K562 (cell line): ENCODE data around the gene ABHD12. TPM values are rescaled to one million over a fixed set of nuclear protein-coding genes. Genes with fewer than 3 reads are reported as not detected.

ENCODE experiments used
- ATAC-seq: fragments of 200-7000 bp; cut with Tn5 transposase; 3 replicates; pipeline ENCODE4 v1.9.1; 2020; ENCODE audit warnings: moderate library complexity
- BruUV-seq: library from RNA; stranded (reverse); fragments of 400-500 nt; replicated peaks from 2 replicates; lab custom pipeline; 2021; lab: Mats Ljungman, UMichigan
- CTCF ChIA-PET: fragments of 300-600 bp; formaldehyde crosslinking; extraction: SDS; loops from one replicate; lab custom pipeline; 2021; ENCODE audit warnings: low intra/inter-chr PET ratio; lab: Yijun Ruan, JAX
- POLR2A ChIA-PET: fragments of 300-600, 350-650 bp; sonication (Branson Sonifier 250); formaldehyde crosslinking; extraction: SDS; loops from one replicate; lab custom pipeline; 2021; ENCODE audit warnings: antibody characterized with exemption, inconsistent platforms; lab: Yijun Ruan, JAX
- DNase-seq, 4 experiments: peaks; one replicate each; pipeline versions ENCODE4 v3.0.0 to v3.0.0-alpha.2; 2011 to 2018; ENCODE audit warnings: low spot score in 3 of 4, mixed read lengths in 3 of 4; ENCODE audit errors: extremely low read depth in 1 of 4
- FAIRE-seq: peaks from 2 replicates; lab custom pipeline; 2011; peaks lifted over from hg19 to GRCh38; lab: Jason Lieb, UNC
- H2AFZ ChIP-seq: 2 replicates; pipeline ENCODE4 v1.6.0; 2011; ENCODE audit warnings: low read depth, low read length, control low read depth, inconsistent platforms
- H3K27ac ChIP-seq: fragments of 200-600 bp; 3 replicates; pipeline ENCODE4 v1.8.0; 2011; ENCODE audit warnings: low read depth, mild to moderate bottlenecking, control low read depth, inconsistent platforms, low read length, moderate library complexity, mixed read lengths; ENCODE audit errors: extremely low read depth
- H3K27me3 ChIP-seq, 2 experiments: fragments of 300-600 bp in 1 of 2; 2 replicates in 1 of 2; 3 replicates in 1 of 2; pipeline versions ENCODE4 v1.6.0 to v1.8.0; 2011; ENCODE audit warnings: inconsistent platforms in 2 of 2, low read length in 2 of 2, mild to moderate bottlenecking in 1 of 2, mixed read lengths in 1 of 2, moderate library complexity in 1 of 2; ENCODE audit not compliant: control insufficient read depth in 2 of 2, insufficient read depth in 2 of 2
- H3K36me3 ChIP-seq: fragments of 300-600 bp; 3 replicates; pipeline ENCODE4 v1.8.0; 2011; ENCODE audit warnings: mild to moderate bottlenecking, low read length, inconsistent platforms; ENCODE audit not compliant: control insufficient read depth, insufficient read depth
- H3K4me1 ChIP-seq, 2 experiments: fragments of 200-600 bp in 1 of 2; replicated peaks in 1 of 2; 2 replicates in 1 of 2; 3 replicates in 1 of 2; pipeline versions ENCODE4 v1.5.1 to v1.8.0; 2011; ENCODE audit warnings: inconsistent platforms in 2 of 2, low read length in 2 of 2, mild to moderate bottlenecking in 1 of 2, mixed read lengths in 1 of 2, moderate library complexity in 1 of 2; ENCODE audit not compliant: control insufficient read depth in 2 of 2, insufficient read depth in 2 of 2
- H3K4me2 ChIP-seq: 2 replicates; pipeline ENCODE4 v1.6.1; 2011; ENCODE audit warnings: low read length, control low read depth, inconsistent platforms, mixed read lengths; ENCODE audit not compliant: insufficient read depth
- H3K4me3 ChIP-seq: fragments of 200-600 bp; sonication (generic), shearing (Covaris generic); 2 replicates; pipeline ENCODE4 v1.5.1; 2016; ENCODE audit warnings: control low read depth, inconsistent platforms
- H3K79me2 ChIP-seq: fragments of 200-600 bp; 3 replicates; pipeline ENCODE4 v1.8.0; 2011; ENCODE audit warnings: low read length, inconsistent platforms; ENCODE audit not compliant: control insufficient read depth, insufficient read depth
- H3K9ac ChIP-seq, 2 experiments: 2 replicates each; pipeline versions ENCODE4 v1.6.0 to v1.6.1; 2011; ENCODE audit warnings: low read depth in 2 of 2, low read length in 2 of 2, control low read depth in 1 of 2, inconsistent platforms in 1 of 2, mild to moderate bottlenecking in 1 of 2, mixed read lengths in 1 of 2; ENCODE audit not compliant: insufficient read depth in 1 of 2
- H3K9me1 ChIP-seq: one replicate; pipeline ENCODE4 v1.6.0; 2011; ENCODE audit warnings: inconsistent platforms, mild to moderate bottlenecking, low read length, moderate library complexity; ENCODE audit not compliant: control insufficient read depth, insufficient read depth
- H3K9me3 ChIP-seq: replicated peaks from 2 replicates; pipeline ENCODE4 v1.5.1; 2011; ENCODE audit warnings: low read depth, low read length, inconsistent platforms; ENCODE audit not compliant: control insufficient read depth, insufficient read depth
- H4K20me1 ChIP-seq: replicated peaks from 2 replicates; pipeline ENCODE4 v1.6.1; 2011; ENCODE audit warnings: low read length, inconsistent platforms, mixed read lengths; ENCODE audit not compliant: control insufficient read depth, insufficient read depth
- CBX5 ChIP-seq: IDR thresholded peaks from 2 replicates; pipeline ENCODE4 v1.6.1; 2014; ENCODE audit warnings: low read depth, borderline replicate concordance
- FOXK1 ChIP-seq: sonication (generic); formaldehyde crosslinking; IDR thresholded peaks from 2 replicates; pipeline ENCODE4 v1.8.0; 2022; ENCODE audit warnings: missing genetic modification reagents, mild to moderate bottlenecking, borderline replicate concordance
- KDM4B ChIP-seq, 2 experiments: fragments of 450-650 bp in 1 of 2; sonication (generic) in 1 of 2; IDR thresholded peaks; 2 replicates each; pipeline ENCODE4 v1.6.1; 2016 to 2017; ENCODE audit warnings: borderline replicate concordance in 2 of 2, antibody characterized with exemption in 1 of 2, low read depth in 1 of 2, mild to moderate bottlenecking in 1 of 2
- MAFF ChIP-seq: IDR thresholded peaks from 2 replicates; pipeline ENCODE4 v1.6.1; 2012; ENCODE audit warnings: low read length, improper control_type of control experiment
- MAFG ChIP-seq: fragments of 450-650 bp; conservative IDR thresholded peaks from 2 replicates; pipeline ENCODE4 v1.6.1; 2016; ENCODE audit warnings: missing genetic modification characterization, missing compliant biosample characterization
- NR2C1 ChIP-seq, 2 experiments: fragments of 450-650 bp; IDR thresholded peaks; 2 replicates each; pipeline ENCODE4 v1.6.1; 2017; ENCODE audit warnings: mild to moderate bottlenecking in 2 of 2, antibody characterized with exemption in 1 of 2, inconsistent platforms in 1 of 2, missing compliant biosample characterization in 1 of 2, missing genetic modification characterization in 1 of 2
- NRF1 ChIP-seq, 2 experiments: fragments of 450-650 bp; IDR thresholded peaks in 1 of 2; conservative IDR thresholded peaks in 1 of 2; 2 replicates each; pipeline ENCODE4 v1.6.1; 2014; ENCODE audit warnings: mild to moderate bottlenecking in 2 of 2
- PHB2 ChIP-seq: fragments of 450-650 bp; IDR thresholded peaks from 2 replicates; pipeline ENCODE4 v1.6.1; 2017; ENCODE audit warnings: low read depth
- RBM22 ChIP-seq: fragments of 200-400 bp; formaldehyde crosslinking; IDR thresholded peaks from 2 replicates; pipeline ENCODE4 v1.6.1; 2018; ENCODE audit warnings: low read length, low read depth; ENCODE audit not compliant: poor library complexity, severe bottlenecking
- RFX1 ChIP-seq: fragments of 450-650 bp; IDR thresholded peaks from 2 replicates; pipeline ENCODE4 v1.6.1; 2016; ENCODE audit warnings: mild to moderate bottlenecking, moderate library complexity
- SMARCA4 ChIP-seq: fragments of 450-650 bp; IDR thresholded peaks from 2 replicates; pipeline ENCODE4 v1.6.1; 2016
- ZNF324 ChIP-seq: fragments of 250-450 bp; sonication (Bioruptor Pico); IDR thresholded peaks from 2 replicates; pipeline ENCODE4 v1.4.0; 2020; ENCODE audit warnings: mild to moderate bottlenecking
- ZNF586 ChIP-seq: fragments of 450-650 bp; formaldehyde crosslinking; conservative IDR thresholded peaks from 2 replicates; pipeline ENCODE4 v1.4.0; 2020; ENCODE audit warnings: mild to moderate bottlenecking, moderate library complexity
- ZNF589 ChIP-seq: fragments of 200-800 bp; sonication (Bioruptor generic); IDR thresholded peaks from 2 replicates; pipeline ENCODE4 v1.6.1; 2016; ENCODE audit warnings: low read depth, missing genetic modification characterization, missing compliant biosample characterization
- WGBS: fragments of 100-300 bp; shearing (Covaris generic); methylation state at CpG from one replicate; pipeline ENCODE4 v1.1.6; 2016; ENCODE audit warnings: low coverage, mixed read lengths; ENCODE audit not compliant: insufficient coverage; ENCODE audit errors: missing lambda C conversion rate; 5-methylcytosine and 5-hydroxymethylcytosine counted together
- in situ Hi-C: fragments of 300-500 bp; cut with MboI; formaldehyde crosslinking; loops from 4 replicates; pipeline ENCODE4 v1.15.0; 2018; ENCODE audit warnings: inconsistent platforms, mixed read lengths
- intact Hi-C: fragments of 100-400 bp; cut with micrococcal nuclease; formaldehyde crosslinking; loops from 2 replicates; pipeline ENCODE4 v1.14.2; 2022
- polyA plus RNA-seq, 8 experiments: library from polyadenylated mRNA; depleted of rRNA in 4 of 8; stranded (reverse) in 5 of 8; unstranded in 3 of 8; fragments of >200 nt; fragmentation: Nextera tagmentation in 2 of 8; fragmentation: Illumina TruSeq in 1 of 8; extraction: Ambion mirVana in 2 of 8; extraction: Trizol in 1 of 8; gene quantifications; 2 replicates each; pipeline versions ENCODE4 v1.2.1 to v1.2.3, GENCODE V29; 2011 to 2014; ENCODE audit warnings: inconsistent platforms in 1 of 8, missing spikeins in 1 of 8
- total RNA-seq, 7 experiments: library from RNA; depleted of rRNA in 6 of 7; stranded (reverse); fragments of >200 nt in 6 of 7; fragmentation: Illumina TruSeq in 2 of 7; extraction: Trizol in 2 of 7; gene quantifications; 2 replicates each; pipeline versions ENCODE4 v1.2.1 to v1.2.3, GENCODE V29; 2011 to 2021; ENCODE audit warnings: low replicate concordance in 1 of 7
- TF ChIP-seq, protein P1 (sequence below): fragments of 450-650 bp; IDR thresholded peaks from 2 replicates; pipeline ENCODE4 v1.6.1; 2017; ENCODE audit warnings: antibody characterized with exemption
- TF ChIP-seq, protein P2 (sequence below): fragments of 250-450 bp; sonication (Bioruptor Pico); IDR thresholded peaks from 2 replicates; pipeline ENCODE4 v1.4.0; 2020; ENCODE audit warnings: mild to moderate bottlenecking, moderate library complexity, borderline replicate concordance

Gene ABHD12
- total and polyA plus RNA-seq, 9 of the 15 experiments (the other 6 are each of a cell fraction or from before 2014, with no cell fraction given): 0.65 to 15.6 (median 9.1) TPM

DNA sequence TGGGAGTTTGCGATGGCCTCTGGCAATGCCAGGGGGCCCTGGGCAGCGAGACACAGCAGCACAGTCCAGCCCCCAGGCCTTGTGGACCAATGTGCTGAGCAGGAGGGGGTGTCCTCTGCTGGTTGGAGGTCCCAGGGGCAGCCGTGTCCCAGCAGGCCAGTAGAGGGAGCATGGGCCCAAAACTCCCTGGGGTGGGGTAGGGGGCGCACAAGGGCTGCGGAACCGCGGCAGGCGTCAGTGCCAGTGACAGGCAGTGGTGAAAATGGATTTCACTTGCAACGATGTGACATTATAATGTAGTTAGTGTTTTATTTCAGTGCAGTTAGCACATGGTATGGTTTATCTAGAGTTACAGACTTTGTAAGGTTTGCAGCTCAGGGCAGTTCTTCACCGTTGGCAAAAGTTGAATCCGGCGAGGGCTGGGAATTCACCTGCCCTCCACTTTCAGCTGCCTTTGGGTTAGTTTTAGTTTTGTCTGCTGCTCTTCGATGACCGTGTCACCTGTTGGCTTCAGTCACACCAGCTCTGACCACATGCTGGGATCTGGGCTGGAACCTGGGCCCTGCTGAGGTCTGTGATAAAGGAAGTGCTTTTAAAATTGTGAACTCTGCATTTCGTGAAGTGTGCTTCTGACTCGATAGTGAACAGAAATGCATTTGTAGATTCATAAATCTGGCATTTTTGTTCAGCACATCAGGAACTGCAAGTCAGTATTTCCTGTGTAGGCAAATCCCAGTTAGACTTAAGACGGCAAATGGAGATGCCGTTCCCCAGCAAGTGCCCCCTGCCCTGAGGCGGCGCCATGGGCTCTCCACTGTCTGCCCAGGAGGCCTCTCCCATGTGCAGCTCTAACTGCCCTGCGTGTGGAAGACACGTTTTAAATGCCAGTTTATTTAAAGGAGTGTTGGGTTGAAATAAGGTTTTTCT is 95.9 kb downstream of the ABHD12 start:
- peaks cover 0 to 11% of the 10 kb centered on the region in 2 experiments; a peak in 3 of 5 replicates for H3K4me1 ChIP-seq
- H3K4me2 ChIP-seq: no peak overlapping the region; the same call in 1 of the 2 replicates
- H2AFZ ChIP-seq: 0 out of 2 replicates have a peak overlapping the region, but pooled peaks have one; percentile 51
- in situ Hi-C loops: loop anchor here (5.0 kb wide), 1 partner anchor 113 kb away; the partner anchor contains the start of gene GINS1
- peak; percentile 96 for ATAC-seq
- H4K20me1 ChIP-seq: no peaks in the 10 kb centered on the region
- peak; percentile 80 for FAIRE-seq
- H3K36me3 ChIP-seq: no peaks in the 10 kb centered on the region; the same call in 2 of the 3 replicates
- H3K9me1 ChIP-seq: no peaks in the 10 kb centered on the region
- no peaks in the 10 kb centered on the region for H3K79me2 ChIP-seq
- CTCF ChIA-PET: interaction anchor here (2.4 kb wide), 1 partner anchor 104 kb away, joined by 13 read pairs; no protein-coding TSS in a partner anchor
- no peak overlapping the region for H3K27ac ChIP-seq
- POLR2A ChIA-PET: interaction anchor here (0.5 kb wide), 1 partner anchor 20 kb away, joined by 4 read pairs; no protein-coding TSS in a partner anchor
- intact Hi-C loops: loop anchor here (2.0 to 10.0 kb wide), 2 partner anchors 104 to 300 kb away; partner anchors contain the start of gene APMAP
- H3K9me3 ChIP-seq: no peaks in the 10 kb centered on the region
- WGBS: 47% methylated on average over 20 of the region's 22 CpGs
- BruUV-seq: no TSS peak
- no peak overlapping the region for H3K9ac ChIP-seq
- peak; percentile 72 to 83 (median 79) for DNase-seq
- H3K27me3 ChIP-seq: no peaks in the 10 kb centered on the region
- H3K4me3 ChIP-seq: no peak overlapping the region
- TF ChIP-seq ZNF586 (CRISPR knock-in tag) (no peak), NRF1 (conservative IDR thresholded peaks at IDR 0.05 in 1 of 2, IDR thresholded peaks at IDR 0.05 in 1 of 2) (no peak), CBX5 (no peak), NR2C1 (IDR thresholded peaks at IDR 0.05) (no peak), NR2C1 (tag; IDR thresholded peaks at IDR 0.05) (no peak), SMARCA4 (no peak), PHB2 (no peak), MAFG (tag) (no peak), ZNF589 (CRISPR knock-in tag) (no peak), RFX1 (no peak), ZNF324 (CRISPR knock-in tag) (no peak), MAFF (no peak), FOXK1 (CRISPR knock-in tag) (no peak), KDM4B (IDR thresholded peaks at IDR 0.05; ENCODE audit: borderline replicate concordance in 2 of 2, low read depth in 1 of 2) (no peak), RBM22 (peak; percentile 14)
- TF ChIP-seq, protein P1, sequence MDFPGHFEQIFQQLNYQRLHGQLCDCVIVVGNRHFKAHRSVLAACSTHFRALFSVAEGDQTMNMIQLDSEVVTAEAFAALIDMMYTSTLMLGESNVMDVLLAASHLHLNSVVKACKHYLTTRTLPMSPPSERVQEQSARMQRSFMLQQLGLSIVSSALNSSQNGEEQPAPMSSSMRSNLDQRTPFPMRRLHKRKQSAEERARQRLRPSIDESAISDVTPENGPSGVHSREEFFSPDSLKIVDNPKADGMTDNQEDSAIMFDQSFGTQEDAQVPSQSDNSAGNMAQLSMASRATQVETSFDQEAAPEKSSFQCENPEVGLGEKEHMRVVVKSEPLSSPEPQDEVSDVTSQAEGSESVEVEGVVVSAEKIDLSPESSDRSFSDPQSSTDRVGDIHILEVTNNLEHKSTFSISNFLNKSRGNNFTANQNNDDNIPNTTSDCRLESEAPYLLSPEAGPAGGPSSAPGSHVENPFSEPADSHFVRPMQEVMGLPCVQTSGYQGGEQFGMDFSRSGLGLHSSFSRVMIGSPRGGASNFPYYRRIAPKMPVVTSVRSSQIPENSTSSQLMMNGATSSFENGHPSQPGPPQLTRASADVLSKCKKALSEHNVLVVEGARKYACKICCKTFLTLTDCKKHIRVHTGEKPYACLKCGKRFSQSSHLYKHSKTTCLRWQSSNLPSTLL: no peak
- TF ChIP-seq, protein P2, sequence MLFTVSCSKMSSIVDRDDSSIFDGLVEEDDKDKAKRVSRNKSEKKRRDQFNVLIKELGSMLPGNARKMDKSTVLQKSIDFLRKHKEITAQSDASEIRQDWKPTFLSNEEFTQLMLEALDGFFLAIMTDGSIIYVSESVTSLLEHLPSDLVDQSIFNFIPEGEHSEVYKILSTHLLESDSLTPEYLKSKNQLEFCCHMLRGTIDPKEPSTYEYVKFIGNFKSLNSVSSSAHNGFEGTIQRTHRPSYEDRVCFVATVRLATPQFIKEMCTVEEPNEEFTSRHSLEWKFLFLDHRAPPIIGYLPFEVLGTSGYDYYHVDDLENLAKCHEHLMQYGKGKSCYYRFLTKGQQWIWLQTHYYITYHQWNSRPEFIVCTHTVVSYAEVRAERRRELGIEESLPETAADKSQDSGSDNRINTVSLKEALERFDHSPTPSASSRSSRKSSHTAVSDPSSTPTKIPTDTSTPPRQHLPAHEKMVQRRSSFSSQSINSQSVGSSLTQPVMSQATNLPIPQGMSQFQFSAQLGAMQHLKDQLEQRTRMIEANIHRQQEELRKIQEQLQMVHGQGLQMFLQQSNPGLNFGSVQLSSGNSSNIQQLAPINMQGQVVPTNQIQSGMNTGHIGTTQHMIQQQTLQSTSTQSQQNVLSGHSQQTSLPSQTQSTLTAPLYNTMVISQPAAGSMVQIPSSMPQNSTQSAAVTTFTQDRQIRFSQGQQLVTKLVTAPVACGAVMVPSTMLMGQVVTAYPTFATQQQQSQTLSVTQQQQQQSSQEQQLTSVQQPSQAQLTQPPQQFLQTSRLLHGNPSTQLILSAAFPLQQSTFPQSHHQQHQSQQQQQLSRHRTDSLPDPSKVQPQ: no peak
